Measurements from ENCODE around the gene MIS18A.

The MIS18A gene

GRCh38 chr21:32253215-32253641 is 25.6 kb downstream of the MIS18A start:
- DNase-seq (ENCODE audit: low spot score), result no peak

GRCh38 chr21:32252136-32252535 is 26.7 kb downstream of the MIS18A start:
- no peak for DNase-seq (ENCODE audit: low spot score)

GRCh38 chr21:32249511-32250280 is 29.2 kb downstream of the MIS18A start:
- DNase-seq (ENCODE audit: low spot score), result no peak

- no peak for DNase-seq (ENCODE audit: low spot score)
Measured at GRCh38 chr21:32248571-32249461, 30.0 kb downstream of the MIS18A start.

GRCh38 chr21:32246571-32247140 is 32.2 kb downstream of the MIS18A start:
- no peak for DNase-seq (ENCODE audit: low spot score)

GRCh38 chr21:32245971-32246370 is 32.9 kb downstream of the MIS18A start:
- DNase-seq (ENCODE audit: low spot score), result no peak

- no peak for DNase-seq (ENCODE audit: low spot score)
Measured at GRCh38 chr21:32240851-32241687, 37.8 kb downstream of the MIS18A start.

- DNase-seq (ENCODE audit: low spot score), result no peak
Measured at GRCh38 chr21:32239551-32239950, 39.3 kb downstream of the MIS18A start.

- DNase-seq (ENCODE audit: low spot score), result no peak
Measured at GRCh38 chr21:32238063-32238462, 40.8 kb downstream of the MIS18A start.

GRCh38 chr21:32237021-32237420 is 41.8 kb downstream of the MIS18A start:
- no peak for DNase-seq (ENCODE audit: low spot score)

- no peak for DNase-seq (ENCODE audit: low spot score)
Measured at GRCh38 chr21:32233722-32234301, 45.0 kb downstream of the MIS18A start.

GRCh38 chr21:32233055-32233546 is 45.7 kb downstream of the MIS18A start:
- no peak for DNase-seq (ENCODE audit: low spot score)

GRCh38 chr21:32226444-32226843 is 52.4 kb downstream of the MIS18A start:
- DNase-seq (ENCODE audit: low spot score), result no peak
